Esophagus muscularis mucosa (tissue), 3 donors: Measurements from ENCODE around the gene RAB3C.

Experiments used
- CTCF ChIP-seq, 3 experiments: fragments of 200-600 bp in 2 of 3; fragments of 450-650 bp in 1 of 3; sonication (generic) in 2 of 3; IDR thresholded peaks; one replicate each; pipeline ENCODE4 v1.5.1; 2017 to 2019; ENCODE audit warnings: antibody characterized with exemption in 3 of 3, mild to moderate bottlenecking in 2 of 3, moderate library complexity in 1 of 3
- EP300 ChIP-seq: sonication (generic); formaldehyde crosslinking; IDR thresholded peaks from one replicate; pipeline ENCODE4 v1.6.1; 2017; ENCODE audit warnings: antibody characterized with exemption

GRCh38 chr5:58763390-58763789 lies 180.5 kb downstream of the RAB3C start:
- no peak for TF ChIP-seq CTCF (IDR thresholded peaks at IDR 0.05)
- no peak for TF ChIP-seq EP300
